Type B pancreatic cell (in vitro differentiated cells): ENCODE measurements around the gene COLEC12. TPM values are rescaled to one million over a fixed set of nuclear protein-coding genes. Genes with fewer than 3 reads are reported as not detected.

Experiments used
- DNase-seq: peaks from one replicate; pipeline ENCODE4 v3.0.0; 2021; ENCODE audit warnings: mixed read lengths; ENCODE audit not compliant: unreplicated experiment; ENCODE audit errors: extremely low spot score
- H3K27ac Mint-ChIP-seq: 2 replicates; pipeline ENCODE4 v1.8.0; 2021; ENCODE audit warnings: mild to moderate bottlenecking, mixed read lengths
- H3K27me3 Mint-ChIP-seq: 2 replicates; pipeline ENCODE4 v1.8.0; 2021; ENCODE audit warnings: mixed read lengths
- H3K36me3 Mint-ChIP-seq: 2 replicates; pipeline ENCODE4 v1.8.0; 2021; ENCODE audit warnings: mixed read lengths
- H3K4me1 Mint-ChIP-seq: one replicate; pipeline ENCODE4 v1.8.0; 2021; ENCODE audit warnings: mixed read lengths; ENCODE audit not compliant: unreplicated experiment
- H3K4me3 Mint-ChIP-seq: 2 replicates; pipeline ENCODE4 v1.8.0; 2021; ENCODE audit warnings: mild to moderate bottlenecking, mixed read lengths
- H3K9me3 Mint-ChIP-seq: 2 replicates; pipeline ENCODE4 v1.8.0; 2021; ENCODE audit warnings: mixed read lengths
- CTCF ChIP-seq: fragments of 200-600 bp; sonication (generic); conservative IDR thresholded peaks from 2 replicates; pipeline ENCODE4 v1.5.0; 2021; ENCODE audit warnings: antibody characterized with exemption, mild to moderate bottlenecking
- total RNA-seq: library from RNA; stranded (reverse); gene quantifications from 2 replicates; pipeline ENCODE4 v1.2.1, GENCODE V29; 2021; ENCODE audit warnings: low replicate concordance

COLEC12 gene
- total RNA-seq, 1 donor from 2014 or later, result 61.3 TPM

- Mint-ChIP-seq H3K36me3 (peaks cover 7% of the 10 kb centered on the region), H3K4me1 (peaks cover 25% of the 10 kb centered on the region), H3K27me3 (no peaks in the 10 kb centered on the region), H3K4me3 (no peak overlapping the region), H3K27ac (no peak overlapping the region), H3K9me3 (peaks cover 10% of the 10 kb centered on the region)
- no peak for TF ChIP-seq CTCF
- no peak for DNase-seq
Observed at GRCh38 chr18:415047-415446, 85.5 kb downstream of the COLEC12 start.

GRCh38 chr18:413233-413632 is 87.3 kb downstream of the COLEC12 start:
- H3K27me3 Mint-ChIP-seq, result no peaks in the 10 kb centered on the region

GRCh38 chr18:410047-410455 is 90.5 kb downstream of the COLEC12 start:
- no peak for TF ChIP-seq CTCF
- H3K4me1 Mint-ChIP-seq, result peaks cover 14% of the 10 kb centered on the region
- peaks cover 18% of the 10 kb centered on the region for H3K9me3 Mint-ChIP-seq
- DNase-seq, result no peak
- no peak overlapping the region for H3K27ac Mint-ChIP-seq
- no peak overlapping the region for H3K4me3 Mint-ChIP-seq
- no peaks in the 10 kb centered on the region for H3K27me3 Mint-ChIP-seq
- peaks cover 33% of the 10 kb centered on the region for H3K36me3 Mint-ChIP-seq

More at GRCh38 chr18:413233-413632, 87.3 kb downstream of the COLEC12 start:
- no peak overlapping the region for H3K27ac Mint-ChIP-seq
- no peak overlapping the region for H3K4me3 Mint-ChIP-seq
- no peak for TF ChIP-seq CTCF
- DNase-seq, result no peak
- peaks cover 25% of the 10 kb centered on the region for H3K4me1 Mint-ChIP-seq
- H3K9me3 Mint-ChIP-seq, result peaks cover 10% of the 10 kb centered on the region
- peaks cover 16% of the 10 kb centered on the region for H3K36me3 Mint-ChIP-seq

GRCh38 chr18:408367-408766 is 92.1 kb downstream of the COLEC12 start:
- H3K9me3 Mint-ChIP-seq, result peaks cover 22% of the 10 kb centered on the region
- no peaks in the 10 kb centered on the region for H3K27me3 Mint-ChIP-seq
- H3K4me3 Mint-ChIP-seq, result no peak overlapping the region
- H3K4me1 Mint-ChIP-seq, result peaks cover 10% of the 10 kb centered on the region
- no peak overlapping the region for H3K27ac Mint-ChIP-seq
- TF ChIP-seq CTCF, result no peak
- DNase-seq, result no peak
- H3K36me3 Mint-ChIP-seq, result peaks cover 35% of the 10 kb centered on the region

GRCh38 chr18:407626-408224 is 92.8 kb downstream of the COLEC12 start:
- DNase-seq, result no peak
- Mint-ChIP-seq H3K27ac (no peak overlapping the region), H3K36me3 (peaks cover 35% of the 10 kb centered on the region), H3K4me1 (peaks cover 5% of the 10 kb centered on the region), H3K4me3 (no peak overlapping the region), H3K9me3 (peaks cover 20% of the 10 kb centered on the region), H3K27me3 (no peaks in the 10 kb centered on the region)
- TF ChIP-seq CTCF, result no peak
